Ascending aorta (tissue), 2 donors: ENCODE results near the gene FOLR2. TPM values are rescaled to one million over a fixed set of nuclear protein-coding genes. Genes with fewer than 3 reads are reported as not detected.
"Not testable (repeated sequence)": the region's sequence is repeated elsewhere in the genome, so short reads cannot be mapped to it uniquely, and the experiment has no call there.

Experiments
- DNase-seq, 2 donors: peaks; one replicate each; pipeline ENCODE4 v3.0.0-alpha.2; 2019; ENCODE audit warnings: low spot score in 2 of 2
- H3K27ac ChIP-seq, 2 donors: fragments of 200-600 bp; sonication (generic); one replicate each; pipeline ENCODE4 v1.5.1; 2016 to 2017; ENCODE audit warnings: mild to moderate bottlenecking in 1 of 2
- H3K27me3 ChIP-seq: fragments of 200-600 bp; sonication (generic); one replicate; pipeline ENCODE4 v1.5.1; 2017
- H3K36me3 ChIP-seq, 2 donors: fragments of 200-600 bp; sonication (generic); one replicate each; pipeline ENCODE4 v1.5.1; 2016
- H3K4me1 ChIP-seq, 2 donors: fragments of 200-600 bp; sonication (generic); one replicate each; pipeline ENCODE4 v1.5.1; 2016 to 2017; ENCODE audit warnings: mild to moderate bottlenecking in 1 of 2
- H3K4me3 ChIP-seq, 2 donors: fragments of 200-600 bp; sonication (generic); one replicate each; pipeline ENCODE4 v1.5.1; 2016 to 2017; ENCODE audit warnings: mild to moderate bottlenecking in 1 of 2
- H3K9me3 ChIP-seq, 2 donors: fragments of 200-600 bp; sonication (generic); one replicate each; pipeline ENCODE4 v1.5.1; 2016
- intact Hi-C: fragments of 100-400 bp; cut with DNase I; formaldehyde crosslinking; loops from one replicate; pipeline ENCODE4 v1.15.1; 2023
- total RNA-seq: library from RNA; depleted of rRNA; stranded (reverse); fragments of >200 nt; gene quantifications from one replicate; pipeline ENCODE4 v1.1.0, GENCODE V29; 2016
- TF ChIP-seq, protein P1 (sequence below), 3 experiments: fragments of 200-600 bp in 2 of 3; fragments of 450-650 bp in 1 of 3; sonication (generic) in 2 of 3; IDR thresholded peaks; one replicate each; pipeline ENCODE4 v1.5.1; 2016 to 2019; ENCODE audit warnings: antibody characterized with exemption in 3 of 3, mild to moderate bottlenecking in 1 of 3, moderate library complexity in 1 of 3

FOLR2 gene
- total RNA-seq, 1 donor from 2014 or later = 34.5 TPM

GRCh38 chr11:72257570-72257969, 41.0 kb downstream of the FOLR2 start:
- no peak overlapping the region for H3K4me3 ChIP-seq
- intact Hi-C loops = no loop called here
- H3K27me3 ChIP-seq = no peaks in the 10 kb centered on the region
- no peaks in the 10 kb centered on the region for H3K9me3 ChIP-seq
- H3K36me3 ChIP-seq = no peaks in the 10 kb centered on the region
- no peaks in the 10 kb centered on the region for H3K4me1 ChIP-seq
- no peak for DNase-seq
- H3K27ac ChIP-seq = no peak overlapping the region
- TF ChIP-seq, protein P1, sequence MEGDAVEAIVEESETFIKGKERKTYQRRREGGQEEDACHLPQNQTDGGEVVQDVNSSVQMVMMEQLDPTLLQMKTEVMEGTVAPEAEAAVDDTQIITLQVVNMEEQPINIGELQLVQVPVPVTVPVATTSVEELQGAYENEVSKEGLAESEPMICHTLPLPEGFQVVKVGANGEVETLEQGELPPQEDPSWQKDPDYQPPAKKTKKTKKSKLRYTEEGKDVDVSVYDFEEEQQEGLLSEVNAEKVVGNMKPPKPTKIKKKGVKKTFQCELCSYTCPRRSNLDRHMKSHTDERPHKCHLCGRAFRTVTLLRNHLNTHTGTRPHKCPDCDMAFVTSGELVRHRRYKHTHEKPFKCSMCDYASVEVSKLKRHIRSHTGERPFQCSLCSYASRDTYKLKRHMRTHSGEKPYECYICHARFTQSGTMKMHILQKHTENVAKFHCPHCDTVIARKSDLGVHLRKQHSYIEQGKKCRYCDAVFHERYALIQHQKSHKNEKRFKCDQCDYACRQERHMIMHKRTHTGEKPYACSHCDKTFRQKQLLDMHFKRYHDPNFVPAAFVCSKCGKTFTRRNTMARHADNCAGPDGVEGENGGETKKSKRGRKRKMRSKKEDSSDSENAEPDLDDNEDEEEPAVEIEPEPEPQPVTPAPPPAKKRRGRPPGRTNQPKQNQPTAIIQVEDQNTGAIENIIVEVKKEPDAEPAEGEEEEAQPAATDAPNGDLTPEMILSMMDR (IDR thresholded peaks at IDR 0.05) = no peak

- no peak for DNase-seq
- H3K4me1 ChIP-seq = no peaks in the 10 kb centered on the region
- H3K36me3 ChIP-seq = no peaks in the 10 kb centered on the region
- H3K9me3 ChIP-seq = no peaks in the 10 kb centered on the region
- H3K4me3 ChIP-seq = no peak overlapping the region
- TF ChIP-seq, protein P1 (IDR thresholded peaks at IDR 0.05) = no peak
- no peaks in the 10 kb centered on the region for H3K27me3 ChIP-seq
- no peak overlapping the region for H3K27ac ChIP-seq
- intact Hi-C loops = no loop called here
These were observed 42.9 kb downstream of the FOLR2 start for GRCh38 chr11:72259490-72259889.

DNA sequence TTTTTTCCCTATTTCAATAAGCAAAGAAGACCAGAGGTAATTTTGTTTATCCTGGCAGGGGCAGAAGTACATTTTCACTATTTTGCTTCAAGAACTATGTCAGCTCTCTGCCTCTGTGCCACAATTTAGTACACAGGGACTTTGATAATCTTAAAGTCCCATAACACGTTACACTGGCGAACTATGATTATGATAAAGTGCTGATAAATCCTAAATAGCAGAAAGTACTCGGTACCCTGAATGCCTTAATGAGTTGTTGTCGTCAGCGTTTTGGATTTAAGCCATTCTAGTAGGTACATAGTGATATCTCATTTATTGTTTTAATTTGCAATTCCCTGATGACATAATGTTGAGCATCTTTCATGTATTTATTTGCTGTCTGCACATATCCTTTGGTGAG, 44.0 kb downstream of the FOLR2 start:
- Histone ChIP-seq H3K27ac (no peak overlapping the region), H3K9me3 (no peaks in the 10 kb centered on the region), H3K27me3 (no peaks in the 10 kb centered on the region), H3K36me3 (no peaks in the 10 kb centered on the region), H3K4me1 (no peaks in the 10 kb centered on the region), H3K4me3 (no peak overlapping the region)
- DNase-seq = no peak
- TF ChIP-seq, protein P1 (IDR thresholded peaks at IDR 0.05) = no peak
- intact Hi-C loops = loop anchor here (10.0 kb wide), 1 partner anchor 96 kb away; no protein-coding TSS in a partner anchor

DNA sequence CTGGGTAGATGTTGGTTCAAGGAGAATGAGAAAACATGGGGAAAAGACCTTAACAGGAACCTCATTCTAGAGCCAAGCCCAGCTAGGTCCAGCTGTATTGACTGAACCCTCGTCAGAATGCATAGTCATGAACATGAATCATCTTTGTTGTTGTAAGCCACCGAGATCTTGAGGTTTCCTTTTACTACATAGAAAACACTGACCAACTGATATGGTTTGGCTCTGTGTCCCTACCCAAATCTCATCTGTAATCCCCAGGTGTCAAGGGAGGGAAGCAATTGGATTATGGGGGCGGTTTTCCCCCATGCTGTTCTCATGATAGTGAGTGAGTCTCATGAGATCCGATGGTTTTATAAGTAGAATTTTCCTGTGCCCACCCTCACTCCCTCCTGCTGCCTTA, 46.8 kb downstream of the FOLR2 start:
- Histone ChIP-seq H3K36me3 (no peaks in the 10 kb centered on the region), H3K9me3 (no peaks in the 10 kb centered on the region), H3K4me1 (no peaks in the 10 kb centered on the region), H3K27me3 (no peaks in the 10 kb centered on the region), H3K27ac (no peak overlapping the region), H3K4me3 (no peak overlapping the region)
- TF ChIP-seq, protein P1 (IDR thresholded peaks at IDR 0.05) = no peak
- intact Hi-C loops = loop anchor here (10.0 kb wide), 1 partner anchor 99 kb away; no protein-coding TSS in a partner anchor
- no peak for DNase-seq

- Histone ChIP-seq H3K27ac (no peak overlapping the region), H3K4me3 (no peak overlapping the region), H3K36me3 (no peaks in the 10 kb centered on the region), H3K27me3 (no peaks in the 10 kb centered on the region), H3K9me3 (no peaks in the 10 kb centered on the region), H3K4me1 (no peaks in the 10 kb centered on the region)
- intact Hi-C loops = loop anchor here (10.0 kb wide), 1 partner anchor 101 kb away; no protein-coding TSS in a partner anchor
- TF ChIP-seq, protein P1 (IDR thresholded peaks at IDR 0.05) = no peak
- DNase-seq = no peak
These were observed 49.4 kb downstream of the FOLR2 start for GRCh38 chr11:72265951-72266350.

- H3K27ac ChIP-seq, H3K36me3 ChIP-seq, H3K4me1 ChIP-seq, H3K27me3 ChIP-seq, H3K4me3 ChIP-seq, H3K9me3 ChIP-seq, DNase-seq: not testable (repeated sequence)
- intact Hi-C loops = loop anchor here (10.0 kb wide), 1 partner anchor 102 kb away; no protein-coding TSS in a partner anchor
These were observed 50.4 kb downstream of the FOLR2 start for GRCh38 chr11:72266960-72267359.
